SU-DHL-6 (cell line): ENCODE results near the gene NEURL1B.
"Not testable (repeated sequence)": the region's sequence is repeated elsewhere in the genome, so short reads cannot be mapped to it uniquely, and the experiment has no call there.

ENCODE experiments used
- H2AFZ ChIP-seq: fragments of 200-600 bp; sonication (generic); 2 replicates; pipeline ENCODE4 v1.6.1; 2014; ENCODE audit warnings: low read depth, mild to moderate bottlenecking, moderate library complexity, mixed read lengths, antibody characterized with exemption, low read length; ENCODE audit not compliant: severe bottlenecking
- H3F3A ChIP-seq: fragments of 200-600 bp; shearing (Covaris generic); 2 replicates; pipeline ENCODE4 v1.6.0; 2016; ENCODE audit warnings: antibody characterized with exemption, mild to moderate bottlenecking; ENCODE audit not compliant: insufficient read depth
- H3K27ac ChIP-seq: fragments of 200-600 bp; sonication (generic); 2 replicates; pipeline ENCODE4 v1.5.1; 2016; ENCODE audit warnings: low read depth, mild to moderate bottlenecking, low read length, moderate library complexity, mixed read lengths
- H3K27me3 ChIP-seq: fragments of 200-600 bp; sonication (generic), shearing (Covaris generic); 2 replicates; pipeline ENCODE4 v1.6.0; 2014; ENCODE audit warnings: mild to moderate bottlenecking, low read length
- H3K36me3 ChIP-seq: fragments of 200-600 bp; sonication (generic); 2 replicates; pipeline ENCODE4 v1.6.1; 2014; ENCODE audit warnings: mild to moderate bottlenecking, low read length, mixed read lengths
- H3K4me2 ChIP-seq: fragments of 300-600, 200-600 bp; shearing (Covaris generic), sonication (generic); 2 replicates; pipeline ENCODE4 v1.6.0; 2014; ENCODE audit warnings: low read length, low read depth, mild to moderate bottlenecking; ENCODE audit not compliant: poor library complexity, severe bottlenecking
- H3K4me3 ChIP-seq: fragments of 200-600 bp; sonication (generic); 2 replicates; pipeline ENCODE4 v1.5.1; 2014; ENCODE audit warnings: antibody characterized with exemption, low read length, mild to moderate bottlenecking, mixed read lengths; ENCODE audit not compliant: insufficient read depth, poor library complexity, severe bottlenecking
- H3K79me2 ChIP-seq: fragments of 200-600 bp; sonication (generic); 2 replicates; pipeline ENCODE4 v1.6.1; 2014; ENCODE audit warnings: mild to moderate bottlenecking, low read length, moderate library complexity; ENCODE audit not compliant: insufficient read depth
- H3K9ac ChIP-seq: fragments of 200-600 bp; sonication (generic); 2 replicates; pipeline ENCODE4 v1.7.0; 2014; ENCODE audit warnings: mild to moderate bottlenecking, low read length
- H3K9me2 ChIP-seq: fragments of 200-600 bp; sonication (generic); replicated peaks from 2 replicates; pipeline ENCODE4 v1.6.1; 2014; ENCODE audit warnings: low read length; ENCODE audit not compliant: insufficient read depth
- H3K9me3 ChIP-seq: fragments of 200-600 bp; sonication (generic); 2 replicates; pipeline ENCODE4 v1.6.1; 2014; ENCODE audit warnings: low read length, mixed read lengths; ENCODE audit not compliant: insufficient read depth
- H4K20me1 ChIP-seq: fragments of 200-600 bp; sonication (generic); 2 replicates; pipeline ENCODE4 v1.6.1; 2014; ENCODE audit warnings: low read depth, mild to moderate bottlenecking, antibody characterized with exemption, low read length, moderate library complexity, mixed read lengths
- EZH2phosphoT487 ChIP-seq: fragments of 200-600 bp; sonication (generic), shearing (Covaris generic); conservative IDR thresholded peaks from 2 replicates; pipeline ENCODE4 v1.6.1; 2018; ENCODE audit warnings: mild to moderate bottlenecking, antibody characterized with exemption, low read length, moderate library complexity, mixed read lengths
- TF ChIP-seq, protein P1 (sequence below): fragments of 200-600 bp; sonication (generic); IDR thresholded peaks from one replicate; pipeline ENCODE4 v1.5.1; 2017; ENCODE audit warnings: antibody characterized with exemption, mild to moderate bottlenecking, low read length, moderate library complexity; ENCODE audit not compliant: insufficient read depth, poor library complexity, severe bottlenecking

The NEURL1B gene

GRCh38 chr5:172708183-172708505 is 67.1 kb downstream of the NEURL1B start:
- Histone ChIP-seq H3F3A (no peaks in the 10 kb centered on the region), H3K9ac (no peak overlapping the region), H3K27ac (no peak overlapping the region), H3K9me2 (no peaks in the 10 kb centered on the region), H3K9me3 (no peaks in the 10 kb centered on the region), H3K79me2 (no peaks in the 10 kb centered on the region), H3K4me2 (no peak overlapping the region), H2AFZ (no peak overlapping the region), H3K36me3 (no peaks in the 10 kb centered on the region), H3K4me3 (no peak overlapping the region), H4K20me1 (no peaks in the 10 kb centered on the region), H3K27me3 (no peaks in the 10 kb centered on the region)
- TF ChIP-seq, protein P1, sequence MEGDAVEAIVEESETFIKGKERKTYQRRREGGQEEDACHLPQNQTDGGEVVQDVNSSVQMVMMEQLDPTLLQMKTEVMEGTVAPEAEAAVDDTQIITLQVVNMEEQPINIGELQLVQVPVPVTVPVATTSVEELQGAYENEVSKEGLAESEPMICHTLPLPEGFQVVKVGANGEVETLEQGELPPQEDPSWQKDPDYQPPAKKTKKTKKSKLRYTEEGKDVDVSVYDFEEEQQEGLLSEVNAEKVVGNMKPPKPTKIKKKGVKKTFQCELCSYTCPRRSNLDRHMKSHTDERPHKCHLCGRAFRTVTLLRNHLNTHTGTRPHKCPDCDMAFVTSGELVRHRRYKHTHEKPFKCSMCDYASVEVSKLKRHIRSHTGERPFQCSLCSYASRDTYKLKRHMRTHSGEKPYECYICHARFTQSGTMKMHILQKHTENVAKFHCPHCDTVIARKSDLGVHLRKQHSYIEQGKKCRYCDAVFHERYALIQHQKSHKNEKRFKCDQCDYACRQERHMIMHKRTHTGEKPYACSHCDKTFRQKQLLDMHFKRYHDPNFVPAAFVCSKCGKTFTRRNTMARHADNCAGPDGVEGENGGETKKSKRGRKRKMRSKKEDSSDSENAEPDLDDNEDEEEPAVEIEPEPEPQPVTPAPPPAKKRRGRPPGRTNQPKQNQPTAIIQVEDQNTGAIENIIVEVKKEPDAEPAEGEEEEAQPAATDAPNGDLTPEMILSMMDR = no peak
- no peak for TF ChIP-seq EZH2phosphoT487

DNA sequence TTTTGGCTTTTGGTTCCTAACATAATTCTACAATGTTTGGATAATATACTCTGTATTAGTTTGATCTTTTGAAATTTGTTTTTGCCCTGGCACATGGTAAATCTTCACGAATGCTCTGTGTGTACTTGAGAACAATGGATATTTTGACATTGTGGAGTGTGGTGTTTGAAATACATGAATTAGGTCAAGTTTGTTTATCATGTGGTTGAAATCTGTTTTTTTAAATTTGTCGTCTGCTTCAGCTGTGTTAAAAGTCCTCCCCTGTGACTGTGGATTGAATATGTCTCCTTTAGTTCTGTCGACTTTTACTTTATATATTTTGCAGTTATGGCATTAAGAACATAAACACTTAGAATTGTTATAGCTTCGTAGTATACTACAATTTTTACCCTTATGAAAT is 69.6 kb downstream of the NEURL1B start:
- Histone ChIP-seq H4K20me1 (no peaks in the 10 kb centered on the region), H3K4me2 (no peak overlapping the region)
- TF ChIP-seq, protein P1 = no peak
- no peak for TF ChIP-seq EZH2phosphoT487

DNA sequence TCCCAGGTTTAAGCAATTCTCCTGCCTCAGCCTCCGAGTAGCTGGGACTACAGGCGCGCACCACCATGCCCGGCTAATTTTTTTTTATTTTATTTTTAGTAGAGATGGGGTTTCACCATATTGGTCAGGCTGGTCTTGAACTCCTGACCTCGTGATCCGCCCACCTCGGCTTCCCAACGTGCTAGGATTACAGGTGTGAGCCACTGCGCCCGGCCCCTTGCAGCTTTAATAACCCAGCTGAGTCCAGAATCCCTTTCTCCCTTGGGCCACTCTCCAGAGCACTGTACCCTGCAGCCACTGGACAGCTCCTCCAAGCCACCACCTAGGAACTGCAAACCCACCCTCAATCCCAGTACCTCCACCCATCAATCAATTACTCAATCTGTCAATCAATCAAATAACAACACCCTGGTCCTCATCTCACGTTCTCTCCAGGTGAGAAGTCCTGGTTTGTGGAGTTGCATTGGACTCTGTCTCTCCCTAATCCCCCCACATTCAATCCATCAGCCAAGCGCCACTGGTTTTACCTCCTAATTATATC is 70.3 kb downstream of the NEURL1B start:
- not testable (repeated sequence) for H3F3A ChIP-seq, H3K27me3 ChIP-seq, H3K4me3 ChIP-seq, H2AFZ ChIP-seq, H3K36me3 ChIP-seq, H3K79me2 ChIP-seq, H3K9ac ChIP-seq, H3K9me3 ChIP-seq, H3K9me2 ChIP-seq, H3K4me2 ChIP-seq, H3K27ac ChIP-seq, H4K20me1 ChIP-seq

More for the DNA sequence above, 69.6 kb downstream of the NEURL1B start:
- H3K9me3 ChIP-seq = no peaks in the 10 kb centered on the region
- H3K27ac ChIP-seq = no peak overlapping the region
- no peaks in the 10 kb centered on the region for H3F3A ChIP-seq
- no peak overlapping the region for H2AFZ ChIP-seq
- no peaks in the 10 kb centered on the region for H3K36me3 ChIP-seq
- no peaks in the 10 kb centered on the region for H3K79me2 ChIP-seq
- no peaks in the 10 kb centered on the region for H3K27me3 ChIP-seq
- H3K9ac ChIP-seq = no peak overlapping the region
- H3K9me2 ChIP-seq = no peaks in the 10 kb centered on the region
- H3K4me3 ChIP-seq = no peak overlapping the region

DNA sequence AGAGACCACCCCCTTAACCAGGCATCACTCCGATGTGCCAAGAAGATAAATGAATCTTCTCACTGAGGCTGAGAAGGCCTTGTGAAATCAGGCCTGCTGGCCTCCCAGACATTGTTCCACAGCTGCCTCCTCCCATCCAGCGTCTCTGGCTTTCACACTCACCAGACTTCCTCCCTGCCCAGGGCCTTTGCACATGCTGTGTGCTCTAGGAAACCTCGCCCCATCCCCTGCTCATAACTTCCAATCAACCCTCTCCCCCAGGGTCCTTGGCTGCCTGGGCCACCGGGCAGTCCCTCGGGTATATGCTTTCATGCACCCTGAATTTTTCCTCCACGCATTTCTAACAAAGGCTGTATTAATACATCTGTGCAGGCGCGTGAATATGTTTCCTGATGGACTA is 71.5 kb downstream of the NEURL1B start:
- H3K9me2 ChIP-seq = no peaks in the 10 kb centered on the region
- no peaks in the 10 kb centered on the region for H3K27me3 ChIP-seq
- H3K79me2 ChIP-seq = no peaks in the 10 kb centered on the region
- no peak overlapping the region for H2AFZ ChIP-seq
- TF ChIP-seq, protein P1 = no peak
- no peak for TF ChIP-seq EZH2phosphoT487
- H4K20me1 ChIP-seq = no peaks in the 10 kb centered on the region
- no peak overlapping the region for H3K4me3 ChIP-seq
- no peak overlapping the region for H3K4me2 ChIP-seq
- H3K9me3 ChIP-seq = no peaks in the 10 kb centered on the region
- H3K9ac ChIP-seq = no peak overlapping the region
- no peaks in the 10 kb centered on the region for H3K36me3 ChIP-seq
- H3F3A ChIP-seq = no peaks in the 10 kb centered on the region
- no peak overlapping the region for H3K27ac ChIP-seq
